ENCODE data around the gene SLC44A4. TPM values are rescaled to one million over a fixed set of nuclear protein-coding genes. Genes with fewer than 3 reads are reported as not detected.

Gene SLC44A4
- total and polyA plus RNA-seq, 9 of the 15 experiments (the other 6 are each of a cell fraction or from before 2014, with no cell fraction given), result 7.9 to 18.6 (median 11.2) TPM

DNA sequence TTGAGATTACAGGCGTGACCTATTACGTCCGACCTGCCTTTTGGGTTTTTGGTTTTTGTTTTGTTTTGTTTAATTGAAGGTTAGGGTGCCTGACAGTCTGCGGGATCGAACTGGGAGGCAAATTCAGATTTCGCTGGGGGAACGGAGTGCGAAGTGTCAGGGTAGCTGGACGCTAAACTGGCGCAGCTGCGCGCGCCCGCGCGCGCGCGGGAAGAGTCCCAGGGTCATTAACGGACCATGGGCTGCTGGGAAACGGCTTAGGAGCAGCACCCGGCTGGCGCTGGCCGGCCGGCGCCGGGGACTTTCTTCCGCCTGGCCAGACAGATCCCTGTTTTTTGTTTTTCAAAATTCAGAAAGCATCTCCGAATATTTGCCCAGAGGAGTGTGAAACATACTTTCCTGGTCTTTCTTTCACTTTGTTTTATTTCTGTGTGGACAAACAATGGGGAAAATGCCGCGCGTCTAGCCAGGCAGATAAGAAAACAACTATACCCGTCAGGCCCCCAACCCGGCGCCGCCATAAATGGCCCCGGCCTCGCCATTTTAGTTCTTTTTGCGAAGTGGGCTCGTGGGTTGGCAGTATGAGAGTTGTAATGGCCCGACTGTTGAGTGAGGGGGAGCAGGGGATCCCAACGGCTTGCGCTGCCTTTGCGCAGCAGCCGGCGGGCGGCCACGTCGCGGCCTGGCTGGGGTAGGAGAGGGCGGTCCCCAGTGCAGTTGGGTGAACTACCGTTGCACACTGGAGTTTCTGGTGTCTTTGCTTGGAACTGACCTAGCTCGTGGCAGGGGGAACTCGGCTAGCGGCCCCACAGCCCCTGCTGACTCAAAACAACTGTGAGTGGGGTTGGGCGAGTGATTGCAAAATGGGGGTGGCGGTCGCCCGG is 44.2 kb downstream of the SLC44A4 start (continued):
- TF ChIP-seq, protein P1, sequence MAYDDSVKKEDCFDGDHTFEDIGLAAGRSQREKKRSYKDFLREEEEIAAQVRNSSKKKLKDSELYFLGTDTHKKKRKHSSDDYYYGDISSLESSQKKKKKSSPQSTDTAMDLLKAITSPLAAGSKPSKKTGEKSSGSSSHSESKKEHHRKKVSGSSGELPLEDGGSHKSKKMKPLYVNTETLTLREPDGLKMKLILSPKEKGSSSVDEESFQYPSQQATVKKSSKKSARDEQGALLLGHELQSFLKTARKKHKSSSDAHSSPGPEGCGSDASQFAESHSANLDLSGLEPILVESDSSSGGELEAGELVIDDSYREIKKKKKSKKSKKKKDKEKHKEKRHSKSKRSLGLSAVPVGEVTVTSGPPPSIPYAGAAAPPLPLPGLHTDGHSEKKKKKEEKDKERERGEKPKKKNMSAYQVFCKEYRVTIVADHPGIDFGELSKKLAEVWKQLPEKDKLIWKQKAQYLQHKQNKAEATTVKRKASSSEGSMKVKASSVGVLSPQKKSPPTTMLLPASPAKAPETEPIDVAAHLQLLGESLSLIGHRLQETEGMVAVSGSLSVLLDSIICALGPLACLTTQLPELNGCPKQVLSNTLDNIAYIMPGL (CRISPR knock-in tag; IDR thresholded peaks at IDR 0.05), result peak; percentile 96
- TF ChIP-seq EZH2 (IDR thresholded peaks at IDR 0.05; ENCODE audit: borderline replicate concordance, low read depth, low read length) (no peak), BRD4 (IDR thresholded peaks at IDR 0.05) (peak; percentile 89; the same call in 1 of the 2 replicates), ZNF3 (CRISPR knock-in tag; IDR thresholded peaks at IDR 0.05) (no peak), ZBTB7A (IDR thresholded peaks at IDR 0.05; ENCODE audit: borderline replicate concordance, control insufficient read depth, low read depth, low read length) (peak; percentile 58; the same call in 1 of the 2 replicates), ZNF583 (CRISPR knock-in tag; IDR thresholded peaks at IDR 0.05) (peak; percentile 93), ZNF395 (CRISPR knock-in tag; IDR thresholded peaks at IDR 0.05) (no peak), BCOR (IDR thresholded peaks at IDR 0.05) (peak; percentile 95), BMI1 (IDR thresholded peaks at IDR 0.05; ENCODE audit: low read length) (no peak), ARHGAP35 (IDR thresholded peaks at IDR 0.05; ENCODE audit: partially characterized antibody) (no peak), RBM15 (IDR thresholded peaks at IDR 0.05; ENCODE audit: insufficient read depth, low read length) (no peak), ZNF121 (CRISPR knock-in tag; conservative IDR thresholded peaks at IDR 0.05) (no peak; the same call in 1 of the 2 replicates)
- TF ChIP-seq, protein P2, sequence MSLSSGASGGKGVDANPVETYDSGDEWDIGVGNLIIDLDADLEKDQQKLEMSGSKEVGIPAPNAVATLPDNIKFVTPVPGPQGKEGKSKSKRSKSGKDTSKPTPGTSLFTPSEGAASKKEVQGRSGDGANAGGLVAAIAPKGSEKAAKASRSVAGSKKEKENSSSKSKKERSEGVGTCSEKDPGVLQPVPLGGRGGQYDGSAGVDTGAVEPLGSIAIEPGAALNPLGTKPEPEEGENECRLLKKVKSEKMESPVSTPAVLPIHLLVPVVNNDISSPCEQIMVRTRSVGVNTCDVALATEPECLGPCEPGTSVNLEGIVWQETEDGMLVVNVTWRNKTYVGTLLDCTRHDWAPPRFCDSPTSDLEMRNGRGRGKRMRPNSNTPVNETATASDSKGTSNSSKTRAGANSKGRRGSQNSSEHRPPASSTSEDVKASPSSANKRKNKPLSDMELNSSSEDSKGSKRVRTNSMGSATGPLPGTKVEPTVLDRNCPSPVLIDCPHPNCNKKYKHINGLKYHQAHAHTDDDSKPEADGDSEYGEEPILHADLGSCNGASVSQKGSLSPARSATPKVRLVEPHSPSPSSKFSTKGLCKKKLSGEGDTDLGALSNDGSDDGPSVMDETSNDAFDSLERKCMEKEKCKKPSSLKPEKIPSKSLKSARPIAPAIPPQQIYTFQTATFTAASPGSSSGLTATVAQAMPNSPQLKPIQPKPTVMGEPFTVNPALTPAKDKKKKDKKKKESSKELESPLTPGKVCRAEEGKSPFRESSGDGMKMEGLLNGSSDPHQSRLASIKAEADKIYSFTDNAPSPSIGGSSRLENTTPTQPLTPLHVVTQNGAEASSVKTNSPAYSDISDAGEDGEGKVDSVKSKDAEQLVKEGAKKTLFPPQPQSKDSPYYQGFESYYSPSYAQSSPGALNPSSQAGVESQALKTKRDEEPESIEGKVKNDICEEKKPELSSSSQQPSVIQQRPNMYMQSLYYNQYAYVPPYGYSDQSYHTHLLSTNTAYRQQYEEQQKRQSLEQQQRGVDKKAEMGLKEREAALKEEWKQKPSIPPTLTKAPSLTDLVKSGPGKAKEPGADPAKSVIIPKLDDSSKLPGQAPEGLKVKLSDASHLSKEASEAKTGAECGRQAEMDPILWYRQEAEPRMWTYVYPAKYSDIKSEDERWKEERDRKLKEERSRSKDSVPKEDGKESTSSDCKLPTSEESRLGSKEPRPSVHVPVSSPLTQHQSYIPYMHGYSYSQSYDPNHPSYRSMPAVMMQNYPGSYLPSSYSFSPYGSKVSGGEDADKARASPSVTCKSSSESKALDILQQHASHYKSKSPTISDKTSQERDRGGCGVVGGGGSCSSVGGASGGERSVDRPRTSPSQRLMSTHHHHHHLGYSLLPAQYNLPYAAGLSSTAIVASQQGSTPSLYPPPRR (CRISPR knock-in tag; IDR thresholded peaks at IDR 0.05; ENCODE audit: borderline replicate concordance), result no peak
- TF ChIP-seq, protein P3, sequence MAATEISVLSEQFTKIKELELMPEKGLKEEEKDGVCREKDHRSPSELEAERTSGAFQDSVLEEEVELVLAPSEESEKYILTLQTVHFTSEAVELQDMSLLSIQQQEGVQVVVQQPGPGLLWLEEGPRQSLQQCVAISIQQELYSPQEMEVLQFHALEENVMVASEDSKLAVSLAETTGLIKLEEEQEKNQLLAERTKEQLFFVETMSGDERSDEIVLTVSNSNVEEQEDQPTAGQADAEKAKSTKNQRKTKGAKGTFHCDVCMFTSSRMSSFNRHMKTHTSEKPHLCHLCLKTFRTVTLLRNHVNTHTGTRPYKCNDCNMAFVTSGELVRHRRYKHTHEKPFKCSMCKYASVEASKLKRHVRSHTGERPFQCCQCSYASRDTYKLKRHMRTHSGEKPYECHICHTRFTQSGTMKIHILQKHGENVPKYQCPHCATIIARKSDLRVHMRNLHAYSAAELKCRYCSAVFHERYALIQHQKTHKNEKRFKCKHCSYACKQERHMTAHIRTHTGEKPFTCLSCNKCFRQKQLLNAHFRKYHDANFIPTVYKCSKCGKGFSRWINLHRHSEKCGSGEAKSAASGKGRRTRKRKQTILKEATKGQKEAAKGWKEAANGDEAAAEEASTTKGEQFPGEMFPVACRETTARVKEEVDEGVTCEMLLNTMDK (IDR thresholded peaks at IDR 0.05; ENCODE audit: borderline replicate concordance, insufficient read depth, low read depth, low read length, poor library complexity, severe bottlenecking), result no peak
